ENCODE results near the gene GPBP1.
A peak's percentile ranks its signal among the peaks of the same experiment; 100 is the strongest.

GPBP1 gene

GRCh38 chr5:57211039-57211438 is 37.2 kb downstream of the GPBP1 start:
- no peak for DNase-seq (ENCODE audit: low read depth)
- no peak for TF ChIP-seq CTCF (conservative IDR thresholded peaks at IDR 0.05; ENCODE audit: low read depth, low read length)

GRCh38 chr5:57215629-57216195 is 41.9 kb downstream of the GPBP1 start:
- no peak overlapping the region for H3K4me3 ChIP-seq (ENCODE audit: low read length)
- no peak for TF ChIP-seq CTCF (conservative IDR thresholded peaks at IDR 0.05; ENCODE audit: low read depth, low read length)
- DNase-seq (ENCODE audit: low read depth) = no peak

More at GRCh38 chr5:57211039-57211438, 37.2 kb downstream of the GPBP1 start:
- H3K4me3 ChIP-seq (ENCODE audit: low read length) = no peak overlapping the region

DNA sequence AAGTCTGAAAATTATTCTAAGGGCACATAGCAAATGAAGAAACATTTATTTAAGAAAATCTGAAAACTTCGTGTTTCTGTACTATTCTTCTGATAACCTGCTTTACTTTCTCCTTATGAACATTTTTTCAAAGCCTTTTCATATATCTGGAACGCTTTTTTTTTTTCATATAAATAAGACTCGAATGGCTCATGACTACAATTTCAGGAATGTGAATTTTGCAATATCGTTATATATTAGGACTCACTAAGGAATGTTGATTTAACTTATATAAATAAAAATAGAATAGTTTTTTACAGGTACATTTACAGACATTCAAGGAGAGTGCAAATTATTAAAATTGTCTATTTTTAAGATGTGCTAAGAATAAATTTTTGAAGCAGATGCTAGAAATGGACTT is 42.9 kb downstream of the GPBP1 start:
- H3K4me3 ChIP-seq (ENCODE audit: low read length) = no peak overlapping the region
- peak; percentile 57 for DNase-seq (ENCODE audit: low read depth)
- no peak for TF ChIP-seq CTCF (conservative IDR thresholded peaks at IDR 0.05; ENCODE audit: low read depth, low read length)

GRCh38 chr5:57219386-57219785 is 45.5 kb downstream of the GPBP1 start:
- no peak for DNase-seq (ENCODE audit: low read depth)
- H3K4me3 ChIP-seq (ENCODE audit: low read length) = no peak overlapping the region
- TF ChIP-seq CTCF (conservative IDR thresholded peaks at IDR 0.05; ENCODE audit: low read depth, low read length) = no peak

GRCh38 chr5:57221049-57221568 is 47.2 kb downstream of the GPBP1 start:
- TF ChIP-seq CTCF (conservative IDR thresholded peaks at IDR 0.05; ENCODE audit: low read depth, low read length) = peak; percentile 74
- no peak overlapping the region for H3K4me3 ChIP-seq (ENCODE audit: low read length)
- DNase-seq (ENCODE audit: low read depth) = no peak

GRCh38 chr5:57225553-57225952 is 51.7 kb downstream of the GPBP1 start:
- H3K4me3 ChIP-seq (ENCODE audit: low read length) = no peak overlapping the region
- no peak for DNase-seq (ENCODE audit: low read depth)
- no peak for TF ChIP-seq CTCF (conservative IDR thresholded peaks at IDR 0.05; ENCODE audit: low read depth, low read length)

DNA sequence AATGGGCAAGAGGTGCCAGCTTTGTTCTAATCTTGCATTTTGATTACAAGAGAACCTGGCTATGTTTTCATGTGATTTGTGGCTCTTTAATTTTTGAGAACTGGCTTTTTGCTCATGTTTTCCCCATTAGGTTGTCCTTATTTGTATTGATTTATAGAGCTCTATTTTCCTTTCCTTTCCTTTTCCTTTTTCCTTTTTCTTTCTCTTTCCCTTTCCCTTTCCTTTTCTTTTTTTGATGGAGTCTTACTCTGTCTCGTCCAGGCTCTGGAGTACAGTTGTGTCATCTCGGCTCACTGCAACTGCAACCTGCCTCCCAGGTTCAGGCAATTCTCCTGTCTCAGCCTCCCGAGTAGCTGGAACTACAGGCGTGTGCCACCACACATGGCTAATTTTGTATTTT is 55.5 kb downstream of the GPBP1 start:
- no peak for DNase-seq (ENCODE audit: low read depth)
- no peak for TF ChIP-seq CTCF (conservative IDR thresholded peaks at IDR 0.05; ENCODE audit: low read depth, low read length)

More for the DNA sequence above, 55.5 kb downstream of the GPBP1 start:
- H3K4me3 ChIP-seq (ENCODE audit: low read length) = no peak overlapping the region
